ENCODE measurements around the gene STK24. TPM values are rescaled to one million over a fixed set of nuclear protein-coding genes. Genes with fewer than 3 reads are reported as not detected.
A peak's percentile ranks its signal among the peaks of the same experiment; 100 is the strongest.

STK24 gene
- total RNA-seq, 6 donors from 2014 or later = 51.3 to 89.8 (median 78.6) TPM

DNA sequence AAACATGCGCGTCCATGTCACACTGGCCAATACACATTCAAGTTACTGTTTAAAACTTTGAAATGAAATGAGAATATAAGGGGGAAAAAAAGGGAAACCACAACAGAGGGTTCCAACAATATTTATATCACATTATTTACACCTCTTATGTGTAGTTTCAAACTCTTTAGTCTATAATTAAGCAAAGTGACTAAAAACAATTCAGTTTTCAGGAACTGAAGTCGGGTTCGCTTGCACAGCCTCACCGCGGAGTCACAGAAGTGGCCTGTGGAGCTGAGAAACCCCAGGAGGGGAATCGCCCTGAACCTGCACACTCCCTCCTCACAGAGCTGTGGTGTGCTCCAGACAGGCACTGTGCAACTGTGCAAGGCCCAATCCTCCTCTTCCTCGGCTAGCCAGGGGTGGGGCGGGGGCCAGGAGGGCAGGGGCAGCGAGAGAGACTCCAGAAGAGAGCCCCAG, 75.9 kb downstream of the STK24 start:
- ATAC-seq (ENCODE audit: low FRiP score in 2 of 2) (no peak), DNase-seq (no peak)
- Histone ChIP-seq H3K4me1 (peaks cover 48 to 53% (median 50%) of the 10 kb centered on the region in 4 donors), H3K27ac (no peak overlapping the region), H3K9me3 (no peaks in the 10 kb centered on the region), H3K27me3 (no peaks in the 10 kb centered on the region), H3K4me3 (no peak overlapping the region), H3K36me3 (peaks cover 0 to 10% (median 5%) of the 10 kb centered on the region in 4 donors)
- no peak for TF ChIP-seq POLR2AphosphoS5 (IDR thresholded peaks at IDR 0.05)
- TF ChIP-seq, protein P1, sequence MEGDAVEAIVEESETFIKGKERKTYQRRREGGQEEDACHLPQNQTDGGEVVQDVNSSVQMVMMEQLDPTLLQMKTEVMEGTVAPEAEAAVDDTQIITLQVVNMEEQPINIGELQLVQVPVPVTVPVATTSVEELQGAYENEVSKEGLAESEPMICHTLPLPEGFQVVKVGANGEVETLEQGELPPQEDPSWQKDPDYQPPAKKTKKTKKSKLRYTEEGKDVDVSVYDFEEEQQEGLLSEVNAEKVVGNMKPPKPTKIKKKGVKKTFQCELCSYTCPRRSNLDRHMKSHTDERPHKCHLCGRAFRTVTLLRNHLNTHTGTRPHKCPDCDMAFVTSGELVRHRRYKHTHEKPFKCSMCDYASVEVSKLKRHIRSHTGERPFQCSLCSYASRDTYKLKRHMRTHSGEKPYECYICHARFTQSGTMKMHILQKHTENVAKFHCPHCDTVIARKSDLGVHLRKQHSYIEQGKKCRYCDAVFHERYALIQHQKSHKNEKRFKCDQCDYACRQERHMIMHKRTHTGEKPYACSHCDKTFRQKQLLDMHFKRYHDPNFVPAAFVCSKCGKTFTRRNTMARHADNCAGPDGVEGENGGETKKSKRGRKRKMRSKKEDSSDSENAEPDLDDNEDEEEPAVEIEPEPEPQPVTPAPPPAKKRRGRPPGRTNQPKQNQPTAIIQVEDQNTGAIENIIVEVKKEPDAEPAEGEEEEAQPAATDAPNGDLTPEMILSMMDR (IDR thresholded peaks at IDR 0.05) = no peak
- no peak for TF ChIP-seq POLR2A (IDR thresholded peaks at IDR 0.05)
- TF ChIP-seq EP300 (IDR thresholded peaks at IDR 0.05) = no peak
- 95 to 96% methylated on average over 10 of the region's 10 CpGs for WGBS, 2 donors

DNA sequence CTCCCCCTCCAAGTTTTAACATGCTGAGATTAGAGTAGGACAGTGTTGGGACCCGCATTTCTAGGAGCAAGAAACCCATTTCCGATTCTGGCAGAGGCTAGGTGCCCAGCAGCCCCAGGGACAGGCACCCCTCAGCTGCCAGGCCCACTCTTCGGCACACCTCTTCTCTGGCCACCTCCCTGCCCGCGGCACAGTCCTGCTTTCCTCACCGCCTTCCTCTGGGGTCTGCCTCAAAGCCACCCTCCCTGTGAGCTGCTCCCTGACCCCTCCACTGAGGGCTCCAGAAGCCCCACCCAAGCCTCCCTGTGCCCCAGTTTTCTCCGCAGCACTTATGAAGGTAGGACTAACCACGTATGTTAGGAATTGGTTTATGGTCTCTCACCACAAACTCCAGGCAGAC, 79.9 kb downstream of the STK24 start:
- no peaks in the 10 kb centered on the region for H3K9me3 ChIP-seq

DNA sequence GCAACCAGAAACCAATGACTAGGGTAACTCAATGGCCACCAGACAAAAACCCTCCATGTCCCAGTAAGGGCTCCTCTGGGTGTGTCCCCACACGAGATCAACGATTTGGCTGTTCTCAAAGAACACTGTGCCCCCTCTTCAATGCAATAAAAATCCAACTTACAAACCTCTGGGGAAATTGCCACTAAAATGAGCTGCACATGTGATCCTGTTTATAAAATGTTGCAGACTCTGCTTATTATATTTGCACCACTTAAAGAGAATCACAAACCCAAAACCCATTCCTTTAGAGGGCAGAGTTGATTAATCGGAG, 80.5 kb downstream of the STK24 start:
- no peaks in the 10 kb centered on the region for H3K27me3 ChIP-seq
- no peak for TF ChIP-seq EP300 (IDR thresholded peaks at IDR 0.05)
- TF ChIP-seq POLR2A (IDR thresholded peaks at IDR 0.05) = no peak
- TF ChIP-seq, protein P1 (IDR thresholded peaks at IDR 0.05) = no peak
- TF ChIP-seq POLR2AphosphoS5 (IDR thresholded peaks at IDR 0.05) = no peak
- H3K4me1 ChIP-seq = peaks cover 15 to 28% (median 20%) of the 10 kb centered on the region in 4 donors
- WGBS, 2 donors = 56 to 57% methylated on average over 3 of the region's 3 CpGs
- H3K4me3 ChIP-seq = no peak overlapping the region
- peak overlapping the region in 3 of 4 donors; percentile 17 to 81 (median 74) for H3K27ac ChIP-seq
- H3K9me3 ChIP-seq = no peaks in the 10 kb centered on the region
- no peak for ATAC-seq (ENCODE audit: low FRiP score in 2 of 2)
- no peak for DNase-seq
- peaks cover 0 to 14% (median 5%) of the 10 kb centered on the region in 4 donors for H3K36me3 ChIP-seq

More for the DNA sequence above, 79.9 kb downstream of the STK24 start:
- Histone ChIP-seq H3K27me3 (no peaks in the 10 kb centered on the region), H3K27ac (peak overlapping the region; percentile 27 to 81 (median 53)), H3K4me1 (peaks cover 16 to 33% (median 22%) of the 10 kb centered on the region in 4 donors), H3K4me3 (no peak overlapping the region), H3K36me3 (peaks cover 0 to 14% (median 5%) of the 10 kb centered on the region in 4 donors)
- DNase-seq = no peak
- TF ChIP-seq POLR2AphosphoS5 (IDR thresholded peaks at IDR 0.05) (no peak), POLR2A (IDR thresholded peaks at IDR 0.05) (no peak), EP300 (IDR thresholded peaks at IDR 0.05) (no peak)
- TF ChIP-seq, protein P1 (IDR thresholded peaks at IDR 0.05) = no peak
- 91 to 96% methylated on average over 8 of the region's 8 CpGs for WGBS, 2 donors
- peak in 1 of 2 donors; percentile 15 for ATAC-seq (ENCODE audit: low FRiP score in 2 of 2)

DNA sequence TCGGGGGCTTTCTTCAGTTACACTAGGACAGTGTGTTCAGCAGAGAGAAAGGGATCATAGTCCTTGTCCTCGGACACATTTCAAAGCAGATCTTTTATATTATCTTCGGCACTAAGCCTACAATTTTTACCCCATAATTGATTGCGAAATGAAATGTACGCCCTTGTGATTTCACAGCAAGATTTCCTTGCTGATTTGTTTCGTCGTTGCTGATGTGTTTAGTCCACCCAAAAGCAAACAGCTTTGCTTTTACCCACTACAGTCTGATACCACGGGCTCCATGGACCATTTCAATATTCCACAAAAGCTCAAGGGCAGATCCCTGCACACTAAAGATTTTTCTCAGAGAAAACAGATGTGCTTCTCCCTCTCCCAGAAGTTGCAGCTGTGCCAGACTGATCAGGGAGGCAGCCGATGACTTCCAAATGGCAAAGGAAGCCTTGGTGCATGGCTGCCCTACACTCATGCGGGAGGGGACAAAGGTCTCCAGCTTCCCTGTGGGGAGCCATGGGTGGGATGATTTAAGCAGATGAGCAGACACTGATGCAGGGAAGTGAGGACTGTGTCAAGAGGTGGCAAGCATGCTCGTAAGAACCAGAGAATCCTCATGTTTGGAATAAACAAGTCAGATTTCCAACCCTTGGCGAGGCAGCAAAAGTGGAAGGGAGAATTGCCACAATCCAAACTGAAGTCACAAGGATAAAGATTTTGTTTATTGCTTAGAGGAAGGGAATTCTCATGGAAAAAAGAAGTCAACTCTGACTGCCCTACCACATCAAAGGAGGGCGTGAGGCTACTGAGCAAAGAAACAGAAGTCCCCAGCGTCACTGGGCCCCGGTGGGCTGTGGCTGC, 81.1 kb downstream of the STK24 start:
- Histone ChIP-seq H3K4me3 (no peak overlapping the region), H3K27ac (peak overlapping the region; percentile 17 to 81 (median 56)), H3K9me3 (no peaks in the 10 kb centered on the region), H3K27me3 (no peaks in the 10 kb centered on the region), H3K4me1 (peaks cover 15 to 33% (median 21%) of the 10 kb centered on the region in 4 donors), H3K36me3 (peaks cover 0 to 14% (median 5%) of the 10 kb centered on the region in 4 donors)
- ATAC-seq (ENCODE audit: low FRiP score in 2 of 2) = peak; percentile 62 to 75
- TF ChIP-seq EP300 (IDR thresholded peaks at IDR 0.05) = no peak
- 54 to 56% methylated on average over 15 of the region's 15 CpGs for WGBS, 2 donors
- DNase-seq = peak in 1 of 2 donors; percentile 53

DNA sequence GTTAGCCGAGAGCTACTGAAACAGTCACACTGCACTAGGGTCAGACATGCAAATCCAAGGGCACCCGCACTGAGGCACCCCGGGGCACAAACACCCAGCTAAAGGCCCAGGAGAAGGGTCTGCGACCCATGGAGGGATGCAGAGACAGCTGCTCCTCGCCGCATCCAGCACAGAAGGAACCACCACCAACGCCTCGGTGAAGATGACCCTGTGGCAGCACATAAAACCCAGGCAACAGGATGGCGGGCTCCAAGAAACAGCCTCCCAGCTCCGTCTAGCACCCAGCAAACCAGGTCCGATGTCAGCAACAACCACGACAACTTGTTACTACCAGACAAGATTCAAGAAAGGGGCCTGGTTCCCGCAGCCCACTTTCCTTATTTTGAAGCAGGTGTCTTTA, 82.1 kb downstream of the STK24 start:
- 91 to 92% methylated on average over 13 of the region's 13 CpGs for WGBS, 2 donors
- H3K4me1 ChIP-seq = peaks cover 19 to 41% (median 23%) of the 10 kb centered on the region in 4 donors
- no peak overlapping the region for H3K27ac ChIP-seq

More for the DNA sequence above, 82.1 kb downstream of the STK24 start:
- Histone ChIP-seq H3K27me3 (no peaks in the 10 kb centered on the region), H3K9me3 (no peaks in the 10 kb centered on the region), H3K36me3 (peaks cover 0 to 14% (median 5%) of the 10 kb centered on the region in 4 donors), H3K4me3 (no peak overlapping the region)
- TF ChIP-seq, protein P1 (IDR thresholded peaks at IDR 0.05) = no peak
- TF ChIP-seq POLR2AphosphoS5 (IDR thresholded peaks at IDR 0.05) = no peak
- TF ChIP-seq POLR2A (IDR thresholded peaks at IDR 0.05) = no peak
- no peak for TF ChIP-seq EP300 (IDR thresholded peaks at IDR 0.05)
- ATAC-seq (ENCODE audit: low FRiP score in 2 of 2) (no peak), DNase-seq (no peak)

All from upper lobe of left lung (tissue), 6 donors.